ENCODE measurements around the gene EME2.

Gene EME2

DNA sequence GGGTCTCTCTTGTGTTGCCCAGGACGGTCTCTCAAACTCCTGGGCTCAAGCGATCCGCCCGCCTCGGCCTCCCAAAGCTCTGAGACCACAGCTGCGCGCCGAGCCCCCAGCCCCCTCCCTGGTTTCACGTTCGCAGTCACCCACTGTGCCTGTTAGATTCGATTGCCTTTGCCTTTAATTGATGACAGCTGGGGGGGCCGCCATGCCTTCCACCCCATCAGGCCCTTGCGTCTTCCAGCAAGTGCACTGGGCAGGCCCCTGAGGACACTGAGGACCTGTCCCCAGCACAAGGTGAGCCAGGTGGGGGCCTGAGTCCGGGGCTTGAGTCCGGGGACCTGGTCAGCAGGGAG lies 17.6 kb downstream of the EME2 start:
- POLR2A ChIA-PET = interaction anchor here (2.2 kb wide), 1 partner anchor 7 kb away, joined by 9 read pairs; the partner anchor contains the start of genes NUBP2 and SPSB3

DNA sequence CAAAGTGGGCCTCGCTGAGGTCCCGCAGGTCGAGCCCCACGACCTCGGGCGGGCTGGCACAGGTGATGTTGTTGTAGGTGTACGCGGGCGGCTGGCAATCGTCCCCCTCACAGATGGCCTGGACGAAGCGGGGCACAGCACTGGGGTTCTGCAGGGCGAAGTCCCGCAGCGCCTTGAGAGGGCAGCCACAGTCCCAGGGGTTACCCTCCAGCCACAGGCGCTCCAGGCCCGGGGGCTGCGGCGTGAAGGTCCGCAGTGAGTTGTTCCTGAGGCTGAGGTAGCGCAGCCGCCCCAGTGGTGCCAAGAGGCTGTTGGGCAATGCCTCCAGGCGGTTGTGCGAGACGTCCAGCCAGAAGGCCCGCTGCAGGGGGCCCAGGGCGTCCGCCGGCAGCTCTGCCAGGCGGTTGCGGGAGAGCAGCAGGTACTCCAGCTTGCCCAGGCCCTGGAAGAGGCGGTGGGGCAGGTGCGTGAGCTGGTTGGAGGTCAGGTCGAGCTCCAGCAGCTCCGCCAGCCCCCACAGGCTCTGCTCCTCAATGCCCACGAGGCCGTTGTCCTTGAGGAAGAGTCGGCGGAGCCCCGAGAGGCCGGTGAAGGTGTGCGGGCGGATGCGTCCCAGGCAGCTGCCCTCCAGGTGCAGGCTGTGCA lies 18.1 kb downstream of the EME2 start:
- TF ChIP-seq, protein P1, sequence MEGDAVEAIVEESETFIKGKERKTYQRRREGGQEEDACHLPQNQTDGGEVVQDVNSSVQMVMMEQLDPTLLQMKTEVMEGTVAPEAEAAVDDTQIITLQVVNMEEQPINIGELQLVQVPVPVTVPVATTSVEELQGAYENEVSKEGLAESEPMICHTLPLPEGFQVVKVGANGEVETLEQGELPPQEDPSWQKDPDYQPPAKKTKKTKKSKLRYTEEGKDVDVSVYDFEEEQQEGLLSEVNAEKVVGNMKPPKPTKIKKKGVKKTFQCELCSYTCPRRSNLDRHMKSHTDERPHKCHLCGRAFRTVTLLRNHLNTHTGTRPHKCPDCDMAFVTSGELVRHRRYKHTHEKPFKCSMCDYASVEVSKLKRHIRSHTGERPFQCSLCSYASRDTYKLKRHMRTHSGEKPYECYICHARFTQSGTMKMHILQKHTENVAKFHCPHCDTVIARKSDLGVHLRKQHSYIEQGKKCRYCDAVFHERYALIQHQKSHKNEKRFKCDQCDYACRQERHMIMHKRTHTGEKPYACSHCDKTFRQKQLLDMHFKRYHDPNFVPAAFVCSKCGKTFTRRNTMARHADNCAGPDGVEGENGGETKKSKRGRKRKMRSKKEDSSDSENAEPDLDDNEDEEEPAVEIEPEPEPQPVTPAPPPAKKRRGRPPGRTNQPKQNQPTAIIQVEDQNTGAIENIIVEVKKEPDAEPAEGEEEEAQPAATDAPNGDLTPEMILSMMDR (IDR thresholded peaks at IDR 0.05; ENCODE audit: insufficient read depth, low read length, missing control alignments) = no peak
- ChIA-PET CTCF (no interaction called here), POLR2A (interaction anchor here (2.2 kb wide), 1 partner anchor 8 kb away, joined by 9 read pairs; the partner anchor contains the start of genes NUBP2 and SPSB3)
- no peak overlapping the region for H3K4me3 ChIP-seq (ENCODE audit: low read depth, low read length)
- no peak for DNase-seq (ENCODE audit: low read depth, low spot score)

More for the DNA sequence above, 17.6 kb downstream of the EME2 start:
- TF ChIP-seq, protein P1 (IDR thresholded peaks at IDR 0.05; ENCODE audit: insufficient read depth, low read length, missing control alignments) = no peak
- CTCF ChIA-PET = no interaction called here
- H3K4me3 ChIP-seq (ENCODE audit: low read depth, low read length) = no peak overlapping the region
- no peak for DNase-seq (ENCODE audit: low read depth, low spot score)

DNA sequence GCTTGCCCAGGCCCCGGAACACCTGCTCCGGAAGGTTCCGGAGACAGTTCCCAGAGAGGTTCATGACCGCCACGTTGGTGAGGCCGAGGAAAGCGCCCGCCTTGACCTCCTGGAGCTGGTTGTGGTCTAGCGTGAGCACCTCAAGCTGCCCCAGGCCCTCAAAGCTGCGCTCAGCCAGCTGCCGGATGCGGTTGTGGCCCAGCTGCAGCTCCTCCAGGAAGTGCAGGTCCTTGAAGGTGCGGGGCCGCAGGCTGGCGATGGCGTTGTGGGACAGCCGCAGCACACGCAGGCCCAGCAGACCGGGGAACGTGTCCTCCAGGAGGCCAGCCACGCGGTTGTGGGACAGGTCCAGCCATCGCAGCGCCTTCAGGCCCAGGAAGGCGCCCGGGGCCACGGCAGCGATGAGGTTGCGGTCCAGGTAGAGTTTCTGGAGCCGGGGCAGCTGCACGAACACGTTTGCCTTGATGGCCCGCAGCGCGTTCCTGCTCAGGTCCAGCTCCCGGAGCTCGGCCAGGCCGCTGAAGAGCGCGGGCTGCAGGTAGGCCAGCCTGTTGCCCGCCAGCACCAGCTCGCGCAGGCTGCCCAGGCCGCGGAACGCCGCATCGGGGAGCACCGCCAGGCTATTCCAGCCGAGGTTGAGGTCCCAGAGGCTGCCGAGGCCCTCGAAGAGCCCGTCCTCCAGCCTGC lies 18.8 kb downstream of the EME2 start:
- CTCF ChIA-PET = no interaction called here
- no peak for DNase-seq (ENCODE audit: low read depth, low spot score)
- POLR2A ChIA-PET = interaction anchor here (2.2 kb wide), 1 partner anchor 9 kb away, joined by 9 read pairs; the partner anchor contains the start of genes NUBP2 and SPSB3
- H3K4me3 ChIP-seq (ENCODE audit: low read depth, low read length) = no peak overlapping the region
- TF ChIP-seq, protein P1 (IDR thresholded peaks at IDR 0.05; ENCODE audit: insufficient read depth, low read length, missing control alignments) = no peak

DNA sequence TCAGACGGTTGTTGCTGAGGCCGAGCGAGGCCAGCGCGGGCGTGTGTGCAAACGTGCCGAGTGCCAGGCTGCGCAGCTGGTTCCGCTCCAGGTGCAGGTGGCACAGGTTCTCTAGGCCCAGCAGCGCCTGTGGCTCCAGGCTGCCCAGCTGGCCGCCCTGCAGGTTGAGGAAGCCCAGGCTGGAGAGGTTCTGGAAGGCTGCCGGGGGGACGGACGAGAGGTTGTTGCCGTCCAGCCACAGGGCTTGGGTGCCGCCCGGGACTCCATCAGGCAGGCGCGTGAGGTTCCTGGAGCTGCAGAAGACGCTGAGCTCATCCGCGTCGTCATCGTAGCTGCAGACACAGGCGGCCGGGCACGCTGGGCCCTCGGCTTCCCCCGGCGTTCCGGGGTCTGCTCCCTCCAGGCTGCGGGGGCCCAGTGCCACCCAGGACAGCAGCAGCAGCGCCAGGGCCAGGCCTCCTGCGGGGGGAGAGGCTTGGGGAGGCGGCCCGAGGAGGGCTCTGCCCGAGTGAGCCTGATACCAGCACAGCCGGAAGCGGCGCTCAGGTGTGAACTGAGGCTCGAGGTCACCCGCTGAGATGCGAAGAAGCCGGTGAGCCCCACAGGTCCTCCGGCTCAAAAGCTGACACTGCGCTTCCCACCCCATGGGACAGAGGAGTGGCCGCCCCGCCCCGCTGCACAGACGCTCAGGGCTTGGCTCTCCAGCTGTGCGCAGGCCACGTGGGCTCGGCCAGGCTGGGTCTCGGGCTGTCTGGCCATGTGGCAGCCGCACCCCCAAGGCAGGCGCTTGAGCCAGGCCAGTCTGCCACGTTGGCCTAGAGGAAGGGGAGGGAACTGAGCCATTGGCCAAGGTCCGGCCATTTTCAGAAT lies 19.6 kb downstream of the EME2 start:
- no peak overlapping the region for H3K4me3 ChIP-seq (ENCODE audit: low read depth, low read length)
- DNase-seq (ENCODE audit: low read depth, low spot score) = no peak
- CTCF ChIA-PET = interaction anchor here (1.8 kb wide), 1 partner anchor 9 kb away, joined by 9 read pairs; the partner anchor contains the start of genes NUBP2 and SPSB3
- TF ChIP-seq, protein P1 (IDR thresholded peaks at IDR 0.05; ENCODE audit: insufficient read depth, low read length, missing control alignments) = no peak
- POLR2A ChIA-PET = interaction anchor here (2.2 kb wide), 1 partner anchor 9 kb away, joined by 9 read pairs; the partner anchor contains the start of genes NUBP2 and SPSB3

DNA sequence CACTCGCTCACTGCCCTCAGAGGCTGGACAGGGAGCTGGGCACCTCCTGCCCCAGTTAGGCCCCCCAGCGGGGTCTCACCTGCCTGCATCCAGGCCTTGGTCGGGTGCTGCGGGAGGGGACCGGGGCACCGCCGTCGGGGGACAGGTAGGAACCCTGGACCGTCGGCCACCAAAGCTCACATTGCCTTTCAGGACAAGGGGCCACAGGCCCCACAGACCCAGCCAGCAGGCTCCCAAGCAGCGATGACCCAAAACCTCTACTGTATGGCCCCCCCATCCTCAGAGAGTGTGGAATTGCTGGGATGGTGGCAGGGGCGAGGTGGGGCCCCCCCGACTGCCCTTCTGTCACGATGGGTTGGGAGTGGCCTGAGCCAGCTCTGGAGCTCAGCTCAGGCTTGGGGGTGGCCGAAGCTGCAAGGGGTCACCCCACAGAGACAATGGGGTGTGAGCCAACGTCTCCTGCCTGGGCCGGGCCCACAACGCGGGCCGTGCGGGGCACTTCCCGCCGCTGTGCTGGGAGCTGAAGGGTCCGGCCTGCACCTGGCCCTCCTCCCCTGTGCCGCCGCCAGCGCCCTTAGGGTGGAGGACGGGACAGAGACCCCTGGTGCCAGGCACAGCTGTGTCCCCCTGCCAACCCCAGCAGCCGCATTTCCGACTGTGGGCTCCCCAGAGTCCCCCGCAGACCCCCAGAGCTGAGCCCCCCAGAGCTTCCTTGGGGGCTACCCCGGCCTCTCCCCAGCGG lies 20.4 kb downstream of the EME2 start:
- ChIA-PET CTCF (interaction anchor here (0.8 to 1.8 kb wide), 2 partner anchors 9 to 31 kb away, joined by 3 to 9 read pairs; partner anchors contain the start of genes NUBP2 and SPSB3), POLR2A (no interaction called here)
- no peak overlapping the region for H3K4me3 ChIP-seq (ENCODE audit: low read depth, low read length)
- no peak for DNase-seq (ENCODE audit: low read depth, low spot score)
- TF ChIP-seq, protein P1 (IDR thresholded peaks at IDR 0.05; ENCODE audit: insufficient read depth, low read length, missing control alignments) = no peak

Measured in AG04449 (cell line).